OCI-LY7 (cell line): ENCODE data around the gene CD8A.

Experiments
- EZH2phosphoT487 ChIP-seq: fragments of 200-600 bp; sonication (generic); IDR thresholded peaks from 2 replicates; pipeline ENCODE4 v1.6.1; 2018; ENCODE audit warnings: low read depth, borderline replicate concordance, mild to moderate bottlenecking, mixed run types, antibody characterized with exemption, low read length, moderate library complexity, mixed read lengths
- TF ChIP-seq, protein P1 (sequence below): fragments of 200-600 bp; sonication (generic); conservative IDR thresholded peaks from 2 replicates; pipeline ENCODE4 v1.5.1; 2014; ENCODE audit warnings: mild to moderate bottlenecking, antibody characterized with exemption, low read length, moderate library complexity, mixed read lengths

DNA sequence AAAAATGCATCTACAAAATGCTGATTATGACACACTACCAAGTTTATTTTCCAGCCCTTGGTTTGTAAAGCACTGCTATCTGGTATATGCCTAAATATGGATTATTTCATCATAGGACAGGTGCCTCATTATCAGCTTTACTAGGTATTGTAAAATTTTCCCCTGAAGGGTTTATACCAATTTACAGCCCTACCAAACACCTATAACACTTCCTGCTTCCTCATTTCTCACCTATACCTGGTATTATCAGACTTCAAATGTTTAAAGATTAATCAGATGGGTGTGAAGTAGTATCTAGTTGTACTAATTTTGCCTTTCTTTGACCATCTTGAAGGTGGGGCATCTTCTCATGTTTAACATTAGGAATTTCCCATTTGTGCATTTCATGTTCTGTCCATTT, 43.8 kb downstream of the CD8A start:
- TF ChIP-seq, protein P1, sequence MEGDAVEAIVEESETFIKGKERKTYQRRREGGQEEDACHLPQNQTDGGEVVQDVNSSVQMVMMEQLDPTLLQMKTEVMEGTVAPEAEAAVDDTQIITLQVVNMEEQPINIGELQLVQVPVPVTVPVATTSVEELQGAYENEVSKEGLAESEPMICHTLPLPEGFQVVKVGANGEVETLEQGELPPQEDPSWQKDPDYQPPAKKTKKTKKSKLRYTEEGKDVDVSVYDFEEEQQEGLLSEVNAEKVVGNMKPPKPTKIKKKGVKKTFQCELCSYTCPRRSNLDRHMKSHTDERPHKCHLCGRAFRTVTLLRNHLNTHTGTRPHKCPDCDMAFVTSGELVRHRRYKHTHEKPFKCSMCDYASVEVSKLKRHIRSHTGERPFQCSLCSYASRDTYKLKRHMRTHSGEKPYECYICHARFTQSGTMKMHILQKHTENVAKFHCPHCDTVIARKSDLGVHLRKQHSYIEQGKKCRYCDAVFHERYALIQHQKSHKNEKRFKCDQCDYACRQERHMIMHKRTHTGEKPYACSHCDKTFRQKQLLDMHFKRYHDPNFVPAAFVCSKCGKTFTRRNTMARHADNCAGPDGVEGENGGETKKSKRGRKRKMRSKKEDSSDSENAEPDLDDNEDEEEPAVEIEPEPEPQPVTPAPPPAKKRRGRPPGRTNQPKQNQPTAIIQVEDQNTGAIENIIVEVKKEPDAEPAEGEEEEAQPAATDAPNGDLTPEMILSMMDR, result no peak
- TF ChIP-seq EZH2phosphoT487, result no peak
